DMS153 (cell line): Measurements from ENCODE around the gene OR51A2.
A peak's percentile ranks its signal among the peaks of the same experiment; 100 is the strongest.
"Not testable (repeated sequence)": the region's sequence is repeated elsewhere in the genome, so short reads cannot be mapped to it uniquely, and the experiment has no call there.

Experiments
- DNase-seq: peaks from one replicate; lab custom pipeline; 2025; lab: John Stamatoyannopoulos, UW

The OR51A2 gene

GRCh38 chr11:4955613-4956012, at the start of gene OR51A2:
OR51A2 (minus strand) TSS chr11:4955713; CDS start chr11:4955713, 0 bp downstream.
- DNase-seq, result not testable (repeated sequence)

- DNase-seq, result peak; percentile 56
Observed at GRCh38 chr11:5004424-5005274, 49.1 kb upstream of the OR51A2 start.

GRCh38 chr11:4994551-4994950, 39.0 kb upstream of the OR51A2 start, which contains the start of gene OR51L1:
OR51L1 (plus strand) TSS chr11:4994851; CDS start chr11:4998983, 4,132 bp downstream.
- no peak for DNase-seq

- DNase-seq, result no peak
Observed at GRCh38 chr11:4991060-4991459, 35.5 kb upstream of the OR51A2 start.

GRCh38 chr11:4983841-4984240, 28.3 kb upstream of the OR51A2 start:
- no peak for DNase-seq

GRCh38 chr11:4982678-4983077, 27.2 kb upstream of the OR51A2 start:
- DNase-seq, result no peak

- no peak for DNase-seq
Observed at GRCh38 chr11:4979036-4979435, 23.5 kb upstream of the OR51A2 start.

- no peak for DNase-seq
Observed at GRCh38 chr11:4975436-4975835, 19.9 kb upstream of the OR51A2 start.

GRCh38 chr11:4962816-4963215, 7.3 kb upstream of the OR51A2 start:
- no peak for DNase-seq

- no peak for DNase-seq
Observed at GRCh38 chr11:4960877-4961276, 5.4 kb upstream of the OR51A2 start.

GRCh38 chr11:4957396-4957795, 1.9 kb upstream of the OR51A2 start:
- no peak for DNase-seq

GRCh38 chr11:4947505-4947904, 8.0 kb downstream of the OR51A2 start, which contains the start of gene OR51A4:
OR51A4 (minus strand) TSS chr11:4947605; CDS start chr11:4947100, 505 bp downstream.
- no peak for DNase-seq

- DNase-seq, result no peak
Observed at GRCh38 chr11:4936745-4937144, 18.8 kb downstream of the OR51A2 start.

- DNase-seq, result no peak
Observed at GRCh38 chr11:4932751-4933150, 22.8 kb downstream of the OR51A2 start.

- DNase-seq, result no peak
Observed at GRCh38 chr11:4926608-4927007, 28.9 kb downstream of the OR51A2 start.

- DNase-seq, result no peak
Observed at GRCh38 chr11:4924239-4924638, 31.3 kb downstream of the OR51A2 start, which contains the start of gene OR51G1. OR51G1 (minus strand) TSS chr11:4924339; CDS start chr11:4924339, 0 bp downstream.

- DNase-seq, result no peak
Observed at GRCh38 chr11:4922304-4922703, 33.2 kb downstream of the OR51A2 start.

- DNase-seq, result no peak
Observed at GRCh38 chr11:4921796-4922195, 33.7 kb downstream of the OR51A2 start.

- DNase-seq, result no peak
Observed at GRCh38 chr11:4919250-4919649, 36.3 kb downstream of the OR51A2 start, which contains the start of gene OR51G2. OR51G2 (minus strand) TSS chr11:4919350; CDS start chr11:4915663, 3,687 bp downstream.

GRCh38 chr11:4916581-4916980, 38.9 kb downstream of the OR51A2 start:
- DNase-seq, result no peak
